HCT116 (cell line): Measurements from ENCODE around the gene GOLGA8M. TPM values are rescaled to one million over a fixed set of nuclear protein-coding genes. Genes with fewer than 3 reads are reported as not detected.
A peak's percentile ranks its signal among the peaks of the same experiment; 100 is the strongest.
"Not testable (repeated sequence)": the region's sequence is repeated elsewhere in the genome, so short reads cannot be mapped to it uniquely, and the experiment has no call there.

Experiments
- ATAC-seq: fragments of 200-7000 bp; cut with Tn5 transposase; 2 replicates; pipeline ENCODE4 v1.9.1; 2020; ENCODE audit warnings: mild to moderate bottlenecking, moderate library complexity
- Bru-seq: library from RNA; stranded (reverse); fragments of 400-500 nt; gene quantifications from one replicate; lab custom pipeline; 2021; lab: Mats Ljungman, UMichigan
- BruChase-seq, 2 experiments: library from RNA; stranded (reverse); fragments of 400-500 nt; gene quantifications; one replicate each; lab custom pipeline; 2021; lab: Mats Ljungman, UMichigan
- BruUV-seq: library from RNA; stranded (reverse); fragments of 400-500 nt; replicated peaks from 2 replicates; lab custom pipeline; 2021; lab: Mats Ljungman, UMichigan
- CTCF ChIA-PET: fragments of 300-600 bp; sonication (Branson Sonifier 250); formaldehyde crosslinking; loops from one replicate; lab custom pipeline; 2021; ENCODE audit warnings: antibody characterized with exemption; lab: Charles Lee
- POLR2A ChIA-PET: fragments of 300-600, 350-600 bp; sonication (Branson Sonifier 250); formaldehyde crosslinking; loops from one replicate; lab custom pipeline; 2021; ENCODE audit warnings: antibody characterized with exemption; lab: Charles Lee
- RAD21 ChIA-PET, 2 experiments: fragments of 300-600 bp; sonication (Branson Sonifier 250); formaldehyde crosslinking; loops; one replicate each; lab custom pipeline; 2023; ENCODE audit warnings: low total read pairs in 2 of 2; ENCODE audit not compliant: uncharacterized antibody in 2 of 2, unreplicated experiment in 2 of 2, low non-redundant PET in 1 of 2; lab: Charles Lee
- DNase-seq: peaks from one replicate; pipeline ENCODE4 v3.0.0-alpha.2; 2010; ENCODE audit warnings: low read depth, low spot score
- H2AFZ ChIP-seq: fragments of 200-600 bp; shearing (Covaris generic), sonication (generic); 2 replicates; pipeline ENCODE4 v1.6.1; 2017; ENCODE audit warnings: low read depth, mixed run types, mixed read lengths, antibody characterized with exemption, low read length; ENCODE audit not compliant: poor library complexity, severe bottlenecking
- H3K27ac ChIP-seq: 2 replicates; pipeline ENCODE4 v1.5.1; 2012; ENCODE audit warnings: low read depth, low read length
- H3K27me3 ChIP-seq: fragments of 200-600 bp; sonication (generic); 2 replicates; pipeline ENCODE4 v1.6.1; 2016; ENCODE audit warnings: mixed run types, low read length, mixed read lengths; ENCODE audit not compliant: insufficient read depth
- H3K36me3 ChIP-seq, 2 experiments: fragments of 200-500 bp in 1 of 2; fragments of 200-600 bp in 1 of 2; sonication (Bioruptor generic) in 1 of 2; sonication (generic) in 1 of 2; 2 replicates each; pipeline versions ENCODE4 v1.5.1 to v1.6.1; 2014 to 2016; ENCODE audit warnings: low read length in 2 of 2, inconsistent platforms in 1 of 2, mixed read lengths in 1 of 2, mixed run types in 1 of 2; ENCODE audit not compliant: insufficient read depth in 2 of 2, control insufficient read depth in 1 of 2
- H3K4me1 ChIP-seq, 2 experiments: fragments of 200-600 bp in 1 of 2; sonication (generic) in 1 of 2; 2 replicates each; pipeline versions ENCODE4 v1.5.1 to v1.6.1; 2012 to 2017; ENCODE audit warnings: low read length in 2 of 2, inconsistent platforms in 1 of 2, mild to moderate bottlenecking in 1 of 2, mixed read lengths in 1 of 2, mixed run types in 1 of 2, moderate library complexity in 1 of 2; ENCODE audit not compliant: insufficient read depth in 2 of 2, control insufficient read depth in 1 of 2
- H3K4me2 ChIP-seq: fragments of 200-600 bp; sonication (generic); 2 replicates; pipeline ENCODE4 v1.6.1; 2017; ENCODE audit warnings: mixed run types, low read length, mixed read lengths
- H3K4me3 ChIP-seq, 2 experiments: fragments of 200-600 bp in 1 of 2; sonication (generic) in 1 of 2; replicated peaks in 1 of 2; 2 replicates each; pipeline ENCODE4 v1.5.1; 2011 to 2016; ENCODE audit warnings: low read length in 2 of 2, control low read depth in 1 of 2, low read depth in 1 of 2, mild to moderate bottlenecking in 1 of 2, mixed read lengths in 1 of 2, mixed run types in 1 of 2
- H3K79me2 ChIP-seq: fragments of 200-600 bp; sonication (generic); 2 replicates; pipeline ENCODE4 v1.6.1; 2017; ENCODE audit warnings: mild to moderate bottlenecking, mixed run types, low read length, moderate library complexity, mixed read lengths; ENCODE audit not compliant: insufficient read depth
- H3K9ac ChIP-seq: fragments of 200-600 bp; sonication (generic); 2 replicates; pipeline ENCODE4 v1.6.1; 2016; ENCODE audit warnings: low read length, mixed read lengths
- H3K9me2 ChIP-seq: fragments of 200-600 bp; sonication (generic), shearing (Covaris generic); 2 replicates; pipeline ENCODE4 v1.6.1; 2017; ENCODE audit warnings: mixed run types, mild to moderate bottlenecking, moderate library complexity; ENCODE audit not compliant: insufficient read depth
- H3K9me3 ChIP-seq, 2 experiments: fragments of 200-500 bp in 1 of 2; fragments of 200-600 bp in 1 of 2; sonication (Bioruptor generic) in 1 of 2; sonication (generic) in 1 of 2; 2 replicates each; pipeline ENCODE4 v1.6.1; 2014 to 2017; ENCODE audit warnings: low read length in 2 of 2, mixed read lengths in 2 of 2, inconsistent platforms in 1 of 2, low read depth in 1 of 2, mild to moderate bottlenecking in 1 of 2, mixed run types in 1 of 2, moderate library complexity in 1 of 2; ENCODE audit not compliant: control insufficient read depth in 1 of 2, insufficient read depth in 1 of 2
- H4K20me1 ChIP-seq: fragments of 200-600 bp; sonication (generic), shearing (Covaris generic); 2 replicates; pipeline ENCODE4 v1.6.1; 2017; ENCODE audit warnings: mixed run types, mild to moderate bottlenecking, moderate library complexity; ENCODE audit not compliant: insufficient read depth
- intact Hi-C: fragments of 100-400 bp; cut with micrococcal nuclease; formaldehyde crosslinking; loops from 2 replicates; pipeline ENCODE4 v1.10.0; 2022
- long read RNA-seq: library from polyadenylated mRNA; unstranded; transcript quantifications from one replicate; pipeline ENCODE4 v2.0.0, GENCODE V29; 2021; ENCODE audit not compliant: unreplicated experiment
- polyA plus RNA-seq: library from polyadenylated mRNA; unstranded; fragments of >200 nt; gene quantifications from 2 replicates; pipeline ENCODE4 v1.2.1, GENCODE V29; 2012; ENCODE audit warnings: missing spikeins
- total RNA-seq: library from RNA; stranded (reverse); gene quantifications from one replicate; pipeline ENCODE4 v1.2.1, GENCODE V29; 2021; ENCODE audit not compliant: unreplicated experiment

Gene GOLGA8M, protein sequence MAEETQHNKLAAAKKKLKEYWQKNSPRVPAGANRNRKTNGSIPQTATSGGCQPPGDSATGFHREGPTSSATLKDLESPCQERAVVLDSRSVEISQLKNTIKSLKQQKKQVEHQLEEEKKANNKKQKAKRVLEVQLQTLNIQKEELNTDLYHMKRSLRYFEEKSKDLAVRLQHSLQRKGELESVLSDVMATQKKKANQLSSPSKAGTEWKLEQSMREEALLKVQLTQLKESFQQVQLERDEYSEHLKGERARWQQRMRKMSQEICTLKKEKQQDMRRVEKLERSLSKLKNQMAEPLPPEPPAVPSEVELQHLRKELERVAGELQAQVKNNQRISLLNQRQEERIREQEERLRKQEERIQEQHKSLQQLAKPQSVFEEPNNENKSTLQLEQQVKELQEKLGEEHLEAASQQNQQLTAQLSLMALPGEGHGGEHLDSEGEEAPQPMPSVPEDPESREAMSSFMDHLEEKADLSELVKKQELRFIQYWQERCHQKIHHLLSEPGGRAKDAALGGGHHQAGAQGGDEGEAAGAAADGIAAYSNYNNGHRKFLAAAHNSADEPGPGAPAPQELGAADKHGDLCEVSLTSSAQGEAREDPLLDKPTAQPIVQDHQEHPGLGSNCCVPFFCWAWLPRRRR
- 0.44 TPM for total RNA-seq
- not detected in 2 replicates for polyA plus RNA-seq
- Bru-seq, nascent RNA: percentile 13 among the genes with signal in this experiment
- percentile 24 among the genes with signal in this experiment for BruChase-seq, experiment 1, labeled RNA remaining after a 6-hour chase
- percentile 23 among the genes with signal in this experiment for BruChase-seq, experiment 2, labeled RNA remaining after a 2-hour chase
- long read RNA-seq: 0 reads

DNA sequence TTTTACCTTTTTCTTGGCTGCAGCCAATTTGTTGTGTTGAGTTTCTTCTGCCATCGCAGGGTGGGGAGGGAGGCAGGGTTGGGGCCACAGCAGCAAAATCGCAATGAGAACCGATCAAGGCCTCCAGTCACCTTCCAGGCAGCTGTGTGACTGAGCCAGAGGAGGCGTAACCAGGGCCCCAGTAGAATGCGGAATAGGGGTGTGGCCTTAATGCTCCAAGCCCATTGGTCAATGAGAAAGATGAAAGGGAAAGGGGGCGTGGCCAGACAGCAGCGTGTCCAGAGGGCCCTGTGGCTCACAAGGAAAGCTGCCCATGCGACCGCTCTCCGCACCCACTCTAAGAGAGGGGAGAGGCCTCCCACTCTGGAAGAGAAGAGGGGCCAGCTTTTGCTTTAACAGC is at the start of gene GOLGA8M:
Gene GOLGA8M (minus strand): TSS at position 152 of the 400 bp plus-strand sequence. CDS start 98 bp downstream, at position 54.
- RAD21 ChIA-PET, POLR2A ChIA-PET: not testable (repeated sequence)

DNA sequence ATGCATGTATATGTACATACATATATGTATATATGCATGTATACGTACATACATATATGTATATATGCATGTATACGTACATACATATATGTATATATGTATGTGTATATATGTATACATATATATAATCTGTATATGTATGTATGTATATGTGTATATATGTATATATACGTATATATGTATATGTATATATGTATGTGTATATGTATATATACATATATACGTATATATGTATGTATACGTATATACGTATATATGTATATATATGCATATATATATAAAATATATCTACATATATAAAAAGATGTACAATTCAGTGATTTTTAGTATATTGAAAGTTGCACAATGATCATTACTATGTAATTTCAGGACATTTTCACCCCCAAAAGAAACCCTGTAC is 30.7 kb upstream of the GOLGA8M start:
- H3K4me1 ChIP-seq, intact Hi-C loops, H3K4me2 ChIP-seq, H4K20me1 ChIP-seq, H3K9me2 ChIP-seq, H3K4me3 ChIP-seq, H2AFZ ChIP-seq, H3K27ac ChIP-seq, DNase-seq, POLR2A ChIA-PET, H3K27me3 ChIP-seq, ATAC-seq, BruUV-seq, H3K79me2 ChIP-seq, CTCF ChIA-PET, H3K9ac ChIP-seq, H3K36me3 ChIP-seq, H3K9me3 ChIP-seq, RAD21 ChIA-PET: not testable (repeated sequence)

More for the DNA sequence above, at the start of gene GOLGA8M:
- H3K9me2 ChIP-seq, H3K4me1 ChIP-seq, DNase-seq, H3K27me3 ChIP-seq, H3K36me3 ChIP-seq, H3K27ac ChIP-seq, H3K4me2 ChIP-seq, H2AFZ ChIP-seq, H3K79me2 ChIP-seq, H3K4me3 ChIP-seq, intact Hi-C loops, H3K9ac ChIP-seq, CTCF ChIA-PET, H3K9me3 ChIP-seq, ATAC-seq, BruUV-seq, H4K20me1 ChIP-seq: not testable (repeated sequence)

DNA sequence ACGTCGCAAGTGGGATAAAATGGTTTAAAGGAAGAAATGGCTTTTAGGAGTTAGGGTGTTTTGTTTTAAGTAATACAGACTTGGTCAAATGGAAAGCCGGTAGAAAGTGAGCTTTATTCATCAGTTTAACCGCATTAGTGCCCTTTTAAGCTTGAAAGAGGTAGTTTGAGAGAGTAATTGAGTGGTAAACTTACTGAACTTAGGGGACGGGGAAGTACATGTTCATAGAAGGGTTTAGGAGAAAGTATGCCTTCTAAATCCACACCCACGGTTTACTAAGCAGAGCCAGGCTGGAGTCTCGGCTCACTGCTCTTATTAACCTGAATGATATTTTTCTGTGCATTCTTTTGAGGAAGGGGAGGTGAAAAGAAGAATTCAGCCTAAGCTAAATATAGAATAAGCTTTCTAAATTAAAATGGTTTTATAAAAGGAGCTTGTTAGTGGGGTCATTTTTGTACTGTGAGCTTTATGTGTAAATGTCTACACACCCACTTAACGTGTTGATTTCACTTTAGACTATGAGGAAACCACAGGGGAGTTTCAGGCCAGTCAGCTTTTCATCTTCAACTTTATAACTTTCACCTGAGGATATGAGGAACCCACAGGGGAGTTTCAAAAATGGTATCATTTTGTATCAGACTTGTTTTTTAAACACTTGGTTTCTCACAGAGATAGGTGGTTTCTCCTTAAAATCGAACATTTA is 26.5 kb upstream of the GOLGA8M start:
- H3K9me2 ChIP-seq, intact Hi-C loops, H4K20me1 ChIP-seq, H3K79me2 ChIP-seq, H3K4me1 ChIP-seq, H3K36me3 ChIP-seq, H3K27ac ChIP-seq, CTCF ChIA-PET, ATAC-seq, DNase-seq, H2AFZ ChIP-seq, POLR2A ChIA-PET, H3K9ac ChIP-seq, RAD21 ChIA-PET, H3K9me3 ChIP-seq, H3K27me3 ChIP-seq: not testable (repeated sequence)
- TSS peak; percentile 75 for BruUV-seq
- Histone ChIP-seq H3K4me2 (peak overlapping the region; percentile 33), H3K4me3 (peak overlapping the region; percentile 20 to 23; a peak in 3 of 4 replicates)
